Coronary artery (tissue), 2 donors: ENCODE results near the gene CDC25B.

ENCODE experiments used
- DNase-seq: peaks from one replicate; pipeline ENCODE4 v3.0.0-alpha.2; 2017; ENCODE audit warnings: low spot score
- H3K27ac ChIP-seq, 2 donors: fragments of 200-600 bp; sonication (generic); one replicate each; pipeline ENCODE4 v1.5.1; 2016 to 2019
- H3K4me3 ChIP-seq: fragments of 200-600 bp; sonication (generic); 2 replicates; pipeline ENCODE4 v1.5.1; 2016; ENCODE audit warnings: mild to moderate bottlenecking, moderate library complexity
- CTCF ChIP-seq: fragments of 200-600 bp; sonication (generic); IDR thresholded peaks from one replicate; pipeline ENCODE4 v1.5.1; 2019; ENCODE audit warnings: antibody characterized with exemption

CDC25B gene

GRCh38 chr20:3846740-3847428 is 50.8 kb downstream of the CDC25B start, which contains the start of gene MAVS:
Gene MAVS (plus strand): TSS chr20:3846834. CDS start chr20:3854625, 7,791 bp downstream.
- peak; percentile 90 for DNase-seq
- H3K4me3 ChIP-seq = peak within 1 kb of the TSS; percentile 96
- no peak for TF ChIP-seq CTCF
- peak within 1 kb of the TSS; percentile 93 to 94 for H3K27ac ChIP-seq

GRCh38 chr20:3847429-3847940 is 51.4 kb downstream of the CDC25B start:
- peak overlapping the region; percentile 96 for H3K4me3 ChIP-seq
- TF ChIP-seq CTCF = no peak
- H3K27ac ChIP-seq = peak overlapping the region; percentile 93 to 94
- no peak for DNase-seq

- H3K4me3 ChIP-seq = no peak overlapping the region
- TF ChIP-seq CTCF = no peak
- H3K27ac ChIP-seq = no peak overlapping the region
- no peak for DNase-seq
Observed at GRCh38 chr20:3848565-3848964, 52.5 kb downstream of the CDC25B start.

DNA sequence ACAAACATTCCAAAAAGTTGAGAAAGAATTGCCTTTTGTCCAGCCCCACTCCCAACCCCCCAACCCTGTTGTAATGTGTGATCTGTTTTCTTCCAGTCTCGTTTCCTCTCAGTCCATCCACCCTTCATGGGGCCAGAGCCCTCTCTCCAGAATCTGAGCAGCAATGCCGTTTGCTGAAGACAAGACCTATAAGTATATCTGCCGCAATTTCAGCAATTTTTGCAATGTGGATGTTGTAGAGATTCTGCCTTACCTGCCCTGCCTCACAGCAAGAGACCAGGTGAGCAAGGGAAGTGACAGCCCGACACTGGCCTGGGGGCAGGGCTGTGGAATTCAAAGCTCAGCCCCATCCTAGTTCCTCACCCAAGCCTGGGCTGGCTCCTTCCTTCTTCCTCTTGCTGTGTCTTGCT is 58.4 kb downstream of the CDC25B start:
- no peak for DNase-seq
- H3K4me3 ChIP-seq = no peak overlapping the region
- no peak for TF ChIP-seq CTCF
- no peak overlapping the region for H3K27ac ChIP-seq
